HS-27A (cell line): ENCODE measurements around the gene ZNF639.
"Not testable (repeated sequence)": the region's sequence is repeated elsewhere in the genome, so short reads cannot be mapped to it uniquely, and the experiment has no call there.

Experiments used
- DNase-seq: peaks from one replicate; pipeline ENCODE4 v3.0.0-alpha.2; 2012; ENCODE audit warnings: low read depth, missing footprints

Gene ZNF639

GRCh38 chr3:179322286-179323196, at the start of gene ZNF639:
ZNF639 (plus strand) TSS chr3:179323031; CDS start chr3:179328294, 5,263 bp downstream.
- no peak for DNase-seq

GRCh38 chr3:179274434-179274833, 48.4 kb upstream of the ZNF639 start:
- not testable (repeated sequence) for DNase-seq

GRCh38 chr3:179276001-179276400, 46.8 kb upstream of the ZNF639 start:
- DNase-seq: no peak

GRCh38 chr3:179276743-179277142, 46.1 kb upstream of the ZNF639 start:
- no peak for DNase-seq

GRCh38 chr3:179278151-179278550, 44.7 kb upstream of the ZNF639 start:
- DNase-seq: no peak

- DNase-seq: no peak
These were observed 43.7 kb upstream of the ZNF639 start for GRCh38 chr3:179278932-179279693.

- DNase-seq: no peak
These were observed 43.0 kb upstream of the ZNF639 start for GRCh38 chr3:179279837-179280236.

- no peak for DNase-seq
These were observed 41.0 kb upstream of the ZNF639 start for GRCh38 chr3:179281825-179282224.

GRCh38 chr3:179286331-179286730, 36.5 kb upstream of the ZNF639 start:
- no peak for DNase-seq

- DNase-seq: no peak
These were observed 34.0 kb upstream of the ZNF639 start for GRCh38 chr3:179288845-179289244.

- DNase-seq: no peak
These were observed 33.5 kb upstream of the ZNF639 start for GRCh38 chr3:179289295-179289694.

- no peak for DNase-seq
These were observed 30.4 kb upstream of the ZNF639 start for GRCh38 chr3:179292450-179292849.

GRCh38 chr3:179297971-179298725, 24.7 kb upstream of the ZNF639 start:
- no peak for DNase-seq

- no peak for DNase-seq
These were observed 23.5 kb upstream of the ZNF639 start for GRCh38 chr3:179299316-179299715.

GRCh38 chr3:179299999-179300613, 22.7 kb upstream of the ZNF639 start:
- no peak for DNase-seq

GRCh38 chr3:179301645-179302044, 21.2 kb upstream of the ZNF639 start:
- no peak for DNase-seq

GRCh38 chr3:179302111-179302510, 20.7 kb upstream of the ZNF639 start:
- no peak for DNase-seq

- no peak for DNase-seq
These were observed 18.2 kb upstream of the ZNF639 start for GRCh38 chr3:179304605-179305004.

GRCh38 chr3:179307362-179307761, 15.5 kb upstream of the ZNF639 start:
- DNase-seq: not testable (repeated sequence)

GRCh38 chr3:179308001-179308400, 14.8 kb upstream of the ZNF639 start:
- no peak for DNase-seq

GRCh38 chr3:179309225-179310078, 13.4 kb upstream of the ZNF639 start:
- DNase-seq: no peak
